Medulla oblongata (tissue), 1 donor: ENCODE data around the gene SPOCK1.
"Not testable (repeated sequence)": the region's sequence is repeated elsewhere in the genome, so short reads cannot be mapped to it uniquely, and the experiment has no call there.

Experiments used
- DNase-seq: peaks from one replicate; pipeline ENCODE4 v3.0.0-alpha.2; 2015; ENCODE audit errors: extremely low spot score

SPOCK1 gene

DNA sequence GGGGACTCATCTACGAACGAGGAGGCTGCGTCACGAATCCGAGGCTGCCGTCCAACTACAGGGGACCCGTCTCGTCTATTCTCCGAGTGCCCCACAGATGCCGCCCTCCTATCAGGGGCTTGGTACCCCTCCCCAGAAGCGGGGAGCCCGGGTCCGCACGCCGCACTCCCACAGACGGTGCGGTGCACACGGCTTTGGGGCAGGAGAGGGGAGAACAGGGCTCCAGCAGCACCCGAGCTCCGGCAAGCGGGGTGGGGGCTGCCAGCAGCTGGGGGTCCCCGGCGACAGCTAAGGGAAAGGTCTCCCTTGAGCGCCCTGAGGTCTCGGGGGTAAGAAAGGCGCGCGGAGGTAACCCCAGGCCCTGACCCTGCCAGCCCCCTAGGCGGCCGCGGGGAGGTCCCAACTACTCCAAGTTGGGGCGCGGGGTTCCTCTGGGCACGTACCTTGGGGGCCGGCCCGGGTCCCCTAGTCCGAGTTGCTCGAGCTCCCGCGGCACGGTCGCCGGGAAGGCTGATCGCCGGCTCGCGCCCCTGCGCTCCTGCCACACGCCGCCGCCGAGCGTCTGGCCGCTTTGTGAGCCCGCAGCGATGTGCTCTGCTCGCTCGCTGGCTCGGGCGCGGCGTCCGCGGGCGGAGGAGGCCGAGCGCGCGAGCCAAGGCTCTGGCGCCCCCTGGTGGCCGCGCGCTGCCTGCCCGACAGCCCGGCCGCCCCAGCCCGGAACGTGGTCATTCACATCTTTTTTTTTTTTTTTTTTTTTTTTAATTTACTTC, at the start of gene SPOCK1:
TSS of gene SPOCK1 (minus strand) at position 591 of the 770 bp plus-strand sequence.
- DNase-seq = peak; percentile 85

DNA sequence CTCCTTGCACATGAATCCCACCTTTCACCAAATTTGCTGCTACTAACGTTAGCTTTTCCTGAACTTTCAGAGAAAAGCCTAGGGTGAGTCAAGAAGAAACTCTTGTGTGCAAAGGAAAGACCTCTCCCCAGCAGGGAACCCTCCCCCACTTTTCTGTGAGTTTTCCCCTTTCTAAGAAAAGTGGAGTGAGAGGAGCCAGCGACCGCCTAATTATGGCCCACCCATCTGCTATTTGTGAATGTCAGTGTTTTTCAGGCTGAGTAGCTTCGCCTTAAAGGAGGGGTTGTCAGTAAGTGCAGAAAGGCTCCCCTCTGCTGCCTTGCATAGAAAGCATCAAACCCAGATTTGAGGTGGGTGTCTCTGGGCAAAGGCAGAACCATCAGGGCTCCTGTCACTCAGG, 46.8 kb upstream of the SPOCK1 start:
- no peak for DNase-seq

DNA sequence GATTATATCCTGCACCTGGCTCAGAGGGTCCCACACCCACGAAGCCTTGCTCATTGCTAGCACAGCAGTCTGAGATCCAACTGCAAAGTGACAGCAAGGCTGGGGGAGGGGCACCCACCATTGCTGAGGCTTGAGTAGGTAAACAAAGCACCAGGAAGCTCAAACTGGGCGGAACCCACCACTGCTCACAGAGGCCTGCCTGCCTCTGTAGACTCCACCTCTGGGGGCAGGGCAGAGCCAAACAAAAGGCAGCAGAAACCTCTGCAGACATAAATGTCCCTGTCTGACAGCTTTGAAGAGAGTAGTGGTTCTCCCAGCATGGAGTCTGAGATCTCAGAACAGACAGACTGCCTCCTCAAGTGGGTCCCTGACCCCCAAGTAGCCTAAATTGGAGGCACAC, 36.3 kb upstream of the SPOCK1 start:
- DNase-seq = not testable (repeated sequence)

DNA sequence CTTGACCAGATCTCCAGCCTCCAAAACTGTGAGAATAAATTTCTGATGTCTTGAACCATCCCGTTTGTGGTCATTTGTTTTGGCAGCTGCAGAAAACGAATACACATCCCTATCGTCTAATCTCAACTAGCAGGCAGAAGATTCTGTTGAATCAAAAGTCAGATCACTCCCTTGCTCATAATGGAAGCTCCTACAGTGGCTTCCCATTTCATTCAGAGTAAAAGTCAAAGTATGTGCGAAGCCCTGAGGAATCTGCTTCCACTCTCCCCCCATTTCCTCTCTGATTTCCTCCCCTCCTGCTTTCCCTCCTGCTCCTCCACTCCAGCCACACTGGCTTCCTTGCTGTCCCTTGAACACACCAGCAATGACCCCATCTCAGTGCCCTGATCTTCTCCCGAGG, 34.8 kb upstream of the SPOCK1 start:
- DNase-seq = no peak

DNA sequence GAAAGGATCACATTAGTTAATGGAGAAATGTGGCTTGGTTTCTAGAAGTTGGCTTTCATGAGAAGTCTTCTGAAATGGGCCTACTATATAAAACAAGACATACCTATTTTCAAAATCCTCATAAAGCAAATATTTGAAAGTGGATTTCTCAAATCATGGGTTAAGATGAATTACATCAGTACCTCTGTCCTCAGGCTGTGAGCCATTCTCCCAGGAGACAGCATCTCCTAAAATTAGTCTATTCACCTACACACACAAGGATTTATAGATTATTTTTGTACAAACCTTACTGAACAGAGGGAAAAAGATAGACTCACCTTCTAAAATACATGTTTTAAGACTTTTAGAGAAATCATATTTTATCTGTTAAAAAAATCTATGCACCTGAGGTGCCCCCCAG, 32.1 kb upstream of the SPOCK1 start:
- DNase-seq = no peak

DNA sequence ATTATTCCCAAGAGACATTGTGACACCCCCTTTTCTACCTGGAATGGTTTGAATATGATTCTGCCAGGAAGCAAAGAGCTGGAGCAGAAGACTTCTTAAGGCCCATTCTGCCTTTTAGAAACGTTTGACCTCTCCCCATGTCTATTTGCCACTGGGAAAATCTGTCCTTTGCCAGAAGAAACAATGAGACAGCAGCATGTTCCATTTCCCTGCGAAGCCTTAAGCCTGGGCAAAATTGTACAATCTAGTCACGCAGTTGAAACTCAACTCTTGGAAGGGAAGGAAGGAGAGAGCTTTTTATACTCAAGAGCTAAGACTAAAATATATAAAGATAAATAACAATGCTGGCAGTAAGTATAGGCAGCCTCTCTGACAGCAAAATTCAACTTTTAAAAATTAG, 22.1 kb upstream of the SPOCK1 start:
- peak; percentile 61 for DNase-seq

DNA sequence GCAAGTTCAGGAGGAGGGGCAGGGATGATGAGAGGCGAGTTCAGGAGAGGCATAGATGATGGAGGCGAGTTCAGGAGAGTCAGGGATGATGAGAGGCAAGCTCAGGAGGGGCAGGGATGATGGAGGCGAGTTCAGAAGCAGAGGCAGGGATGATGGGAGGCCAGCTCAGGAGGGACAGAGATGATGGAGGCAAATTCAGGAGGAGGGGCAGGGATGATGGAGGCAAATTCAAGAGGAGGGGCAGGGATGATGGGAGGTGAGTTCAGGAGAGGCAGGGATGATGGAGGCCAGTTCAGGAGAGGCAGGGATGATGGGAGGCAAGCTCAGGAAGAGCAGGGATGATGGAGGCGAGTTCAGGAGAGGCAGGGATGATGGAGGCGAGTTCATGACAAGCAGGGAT, 17.8 kb upstream of the SPOCK1 start:
- no peak for DNase-seq

DNA sequence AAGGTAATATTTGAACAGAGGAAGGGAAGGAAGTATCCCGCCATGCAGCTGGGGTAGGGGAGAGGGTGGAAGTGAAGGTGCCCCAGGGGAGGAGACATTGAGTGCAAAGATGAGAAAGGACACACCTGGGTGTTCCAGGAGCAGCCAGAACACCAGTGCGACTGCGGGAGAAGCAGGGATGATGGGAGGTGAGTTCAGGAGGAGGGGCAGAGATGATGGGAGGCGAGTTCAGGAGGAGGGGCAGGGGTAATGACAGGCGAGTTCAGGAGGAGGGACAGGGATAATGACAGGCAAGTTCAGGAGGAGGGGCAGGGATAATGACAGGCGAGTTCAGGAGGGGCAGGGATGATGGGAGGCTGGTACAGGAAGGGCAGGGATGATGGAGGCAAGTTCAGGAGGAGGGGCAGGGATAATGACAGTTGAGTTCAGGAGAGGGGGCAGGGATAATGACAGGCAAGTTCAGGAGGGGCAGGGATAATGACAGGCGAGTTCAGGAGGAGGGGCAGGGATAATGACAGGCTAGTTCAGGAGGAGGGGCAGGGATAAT, 17.2 kb upstream of the SPOCK1 start:
- no peak for DNase-seq

DNA sequence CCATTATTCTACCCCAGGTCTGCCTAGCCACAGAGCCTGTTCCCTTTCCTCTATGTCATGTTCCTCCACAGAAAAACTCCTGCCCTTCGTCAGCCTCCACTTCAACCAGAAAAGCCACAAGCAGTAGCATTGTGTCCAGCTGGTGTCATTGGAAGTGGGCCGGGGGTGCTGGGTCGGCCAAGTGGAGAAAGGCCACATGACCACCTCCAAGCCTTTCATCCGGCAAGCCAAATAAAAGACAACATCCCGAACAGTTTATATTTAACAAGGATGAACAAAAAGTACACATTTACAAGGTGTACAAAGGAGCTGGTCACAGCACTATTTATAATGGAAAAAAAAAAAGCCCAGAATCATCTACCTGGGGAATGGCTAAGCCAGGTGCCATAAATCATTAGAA, 16.1 kb upstream of the SPOCK1 start:
- no peak for DNase-seq

DNA sequence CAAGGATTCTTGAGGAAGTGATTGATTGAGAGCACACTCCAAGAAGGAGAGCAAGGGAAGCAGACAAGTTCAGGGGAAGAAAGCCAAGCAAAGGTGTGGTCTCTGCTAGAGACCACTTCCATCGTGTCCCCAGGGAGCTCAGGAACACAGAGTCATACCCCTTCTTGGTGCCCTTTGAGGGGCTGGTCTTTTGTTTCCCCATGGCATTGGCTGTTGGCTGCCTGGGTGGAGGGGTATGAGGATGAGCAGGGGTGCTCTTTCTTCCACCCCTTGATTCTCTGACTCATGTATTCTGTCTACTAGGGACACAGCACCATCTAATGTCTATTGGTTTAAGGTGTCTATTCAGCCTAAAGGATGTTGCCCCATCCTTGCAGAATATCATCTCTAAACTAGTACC, 11.5 kb upstream of the SPOCK1 start:
- DNase-seq = no peak

DNA sequence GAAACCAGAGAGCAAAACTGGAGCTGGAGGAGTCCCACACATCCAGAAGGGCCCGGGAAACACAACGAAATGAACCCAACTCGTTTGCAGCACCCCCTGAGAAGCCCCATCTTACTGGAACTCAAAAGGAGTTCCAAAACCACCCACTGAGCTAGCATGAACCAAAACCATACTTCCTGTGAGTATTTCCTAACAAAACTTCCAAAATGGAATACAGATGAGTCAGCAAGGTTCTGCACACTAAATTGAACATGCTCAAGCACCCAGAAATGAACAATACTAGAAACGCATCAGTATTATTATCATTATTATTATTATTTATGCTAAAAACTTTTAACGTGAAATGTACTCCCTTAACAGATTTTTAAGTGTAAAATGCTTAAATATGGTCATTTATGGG, 8.0 kb upstream of the SPOCK1 start:
- DNase-seq = no peak

DNA sequence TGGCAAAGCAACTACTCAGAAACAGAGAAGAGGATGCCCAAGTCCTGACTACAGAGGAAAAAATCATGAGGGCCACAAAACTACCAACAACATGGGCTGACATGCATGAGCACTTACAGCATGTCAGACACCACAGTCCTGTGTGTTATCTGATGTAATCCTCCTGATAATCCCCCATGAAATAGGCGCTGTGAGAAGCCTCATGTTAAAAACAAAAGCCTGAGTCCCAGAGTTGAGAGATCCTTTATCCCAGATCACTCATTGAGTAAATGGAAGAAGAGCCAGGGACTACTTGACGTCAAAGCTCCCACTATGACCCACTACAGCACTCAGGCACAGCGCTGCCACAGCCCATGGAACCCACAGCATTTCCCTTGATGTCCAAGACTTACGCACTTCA, 7.2 kb upstream of the SPOCK1 start:
- no peak for DNase-seq

DNA sequence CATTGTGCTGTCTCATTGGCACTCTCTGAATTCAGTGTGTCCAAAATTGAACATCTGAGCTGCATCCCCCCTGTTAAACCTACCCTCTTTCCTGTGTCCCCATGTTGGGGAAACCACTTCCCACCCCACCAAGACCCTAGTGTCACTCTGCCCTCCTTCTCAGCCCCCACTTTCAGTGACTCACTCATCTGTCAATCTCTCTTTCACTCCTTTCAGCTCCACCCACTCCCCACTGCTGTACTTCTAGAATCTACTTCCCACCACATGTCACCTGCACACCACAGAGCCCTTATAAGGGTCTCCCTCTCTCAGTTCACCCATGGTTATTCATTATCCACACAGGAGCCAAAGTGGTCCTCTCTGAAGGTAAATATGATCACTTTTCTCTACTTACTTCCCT, 5.8 kb upstream of the SPOCK1 start:
- DNase-seq = no peak

DNA sequence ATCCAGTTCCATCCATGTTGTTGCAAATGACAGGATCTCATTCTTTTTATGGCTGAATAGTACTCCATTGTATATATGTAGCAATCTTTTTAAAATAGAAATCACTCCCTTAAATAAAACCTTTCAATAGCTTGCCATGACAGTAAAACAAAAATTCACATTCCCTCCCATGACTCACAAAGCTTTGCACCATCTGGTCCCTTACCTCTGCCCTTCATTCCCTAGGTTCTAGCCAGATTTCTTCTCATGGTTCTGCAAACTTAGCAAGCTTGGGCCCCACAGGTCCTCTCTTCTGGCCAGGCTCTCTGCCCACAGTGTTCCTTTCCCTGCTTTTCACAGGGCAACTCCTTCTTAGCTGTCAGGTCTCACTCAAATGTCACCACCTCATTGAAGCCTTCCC, 4.3 kb upstream of the SPOCK1 start:
- DNase-seq = no peak

DNA sequence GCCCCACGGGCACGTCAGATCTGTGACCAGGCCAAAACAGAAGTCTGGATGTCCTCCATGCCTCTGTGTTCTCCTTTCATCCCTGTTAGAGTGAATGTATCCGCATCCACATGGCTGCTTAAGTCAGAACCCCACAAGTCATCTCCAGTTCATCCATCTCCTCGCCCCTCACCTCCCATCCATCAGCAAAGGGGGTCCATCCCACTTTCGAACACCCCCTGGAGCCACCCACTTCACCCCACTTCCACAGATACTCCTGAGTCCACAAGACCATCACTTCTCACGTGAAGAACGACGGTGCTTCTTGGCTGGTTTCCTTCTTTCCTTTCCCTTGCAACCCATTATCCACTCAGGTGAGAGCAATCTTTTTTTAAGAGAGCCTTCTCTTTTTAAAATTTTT, 3.5 kb upstream of the SPOCK1 start:
- DNase-seq = no peak

DNA sequence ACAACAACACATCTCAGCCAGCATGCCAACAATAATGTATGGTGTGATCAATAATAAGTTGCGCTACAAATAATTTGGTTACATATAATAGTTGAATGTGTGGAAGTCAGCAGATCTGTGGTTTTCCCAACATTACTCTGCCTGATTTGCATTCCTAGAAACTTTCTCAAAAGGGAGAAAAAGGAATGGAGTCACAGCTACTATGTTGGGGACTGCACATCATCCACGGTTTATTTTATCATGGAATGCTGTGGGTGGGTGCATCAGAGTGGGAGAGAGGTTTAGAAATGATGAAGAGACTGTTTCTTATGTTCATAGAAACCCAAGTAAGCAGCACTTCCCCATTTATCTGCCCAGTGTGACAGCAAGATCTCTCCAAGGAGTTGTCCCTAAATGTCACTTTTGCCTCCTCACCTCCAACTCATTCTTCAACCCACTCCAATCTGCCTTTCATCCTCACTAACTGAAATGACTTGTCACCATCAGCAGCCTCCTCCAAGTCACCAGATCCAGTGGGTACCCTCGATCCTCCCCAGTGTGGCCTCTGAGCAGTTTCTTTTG, 2.8 kb upstream of the SPOCK1 start:
- DNase-seq = no peak

DNA sequence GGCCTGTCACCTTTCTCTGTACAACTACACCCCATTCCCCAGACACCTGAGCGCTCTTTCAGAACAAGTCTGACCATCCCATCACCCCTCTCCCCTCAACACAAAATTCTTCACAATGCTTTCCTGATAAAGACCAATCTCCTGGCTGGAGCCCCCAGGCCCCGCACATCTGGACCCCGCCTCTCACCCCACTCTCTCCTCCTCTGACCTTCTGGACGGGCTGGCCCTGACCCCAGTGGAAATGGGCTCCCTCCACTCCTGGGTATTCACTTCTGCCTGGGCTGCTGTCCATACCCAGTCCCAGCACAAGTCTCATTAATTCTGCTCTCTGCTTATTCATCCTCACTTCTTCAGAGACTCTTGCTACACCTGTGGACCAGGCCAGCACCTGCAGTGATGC, 2.1 kb upstream of the SPOCK1 start:
- no peak for DNase-seq

DNA sequence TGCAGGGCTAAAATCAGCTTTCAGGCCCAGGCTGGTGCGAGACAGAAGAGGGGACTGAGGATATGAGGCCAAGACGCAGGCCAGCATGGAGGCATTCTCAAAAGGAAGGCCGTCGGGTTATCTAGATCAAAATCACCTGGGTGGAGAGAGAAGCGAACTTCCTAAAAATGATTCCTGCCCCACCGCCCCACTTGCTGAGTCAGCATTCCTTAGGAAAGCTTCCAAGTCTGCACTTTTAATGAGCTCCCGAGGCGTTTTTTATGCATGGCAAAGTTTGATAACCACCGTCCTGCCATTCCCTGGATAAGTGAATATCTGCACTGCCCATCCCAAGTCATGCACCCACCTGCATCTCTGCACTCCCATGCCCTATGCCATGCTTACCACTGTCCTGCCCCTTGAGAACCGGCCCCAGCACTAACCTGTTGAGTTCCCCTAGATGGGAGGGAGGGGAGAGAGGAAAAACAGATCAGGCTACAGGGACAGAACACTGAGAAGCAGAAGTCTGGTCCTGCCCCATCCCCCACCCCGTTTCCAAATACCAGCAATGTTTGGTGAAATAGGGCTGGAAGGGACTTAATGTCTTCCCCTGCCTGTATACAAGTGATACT, 1.6 kb upstream of the SPOCK1 start:
- DNase-seq = no peak

DNA sequence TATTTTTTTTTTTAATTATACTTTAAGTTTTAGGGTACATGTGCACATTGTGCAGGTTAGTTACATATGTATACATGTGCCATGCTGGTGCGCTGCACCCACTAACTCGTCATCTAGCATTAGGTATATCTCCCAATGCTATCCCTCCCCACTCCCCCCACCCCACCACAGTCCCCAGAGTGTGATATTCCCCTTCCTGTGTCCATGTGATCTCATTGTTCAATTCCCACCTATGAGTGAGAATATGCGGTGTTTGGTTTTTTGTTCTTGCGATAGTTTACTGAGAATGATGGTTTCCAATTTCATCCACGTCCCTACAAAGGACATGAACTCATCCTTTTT, 351 bp upstream of the SPOCK1 start:
- DNase-seq = not testable (repeated sequence)

DNA sequence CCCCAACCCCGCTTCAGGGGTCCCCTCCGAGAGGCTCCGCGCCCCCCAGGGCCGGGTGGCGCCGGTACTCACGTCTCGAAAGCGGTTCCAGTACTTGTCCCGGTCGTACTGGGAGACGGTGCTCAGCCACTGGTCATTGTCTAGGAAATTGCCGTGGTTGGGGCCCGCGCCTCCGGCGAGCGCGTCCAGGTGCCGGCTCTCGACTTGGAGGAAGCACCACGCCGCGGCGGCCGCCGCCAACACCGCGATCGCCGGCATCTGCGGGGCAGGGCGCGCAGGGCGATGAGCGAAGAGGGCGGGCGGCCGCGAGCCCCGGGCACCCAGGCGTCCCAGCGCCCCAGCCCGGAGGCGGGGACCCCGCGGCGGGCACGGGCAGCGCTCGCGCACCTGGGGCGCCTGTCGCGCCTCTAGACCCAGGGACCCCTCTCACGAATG, 808 bp downstream of the SPOCK1 start:
- no peak for DNase-seq

DNA sequence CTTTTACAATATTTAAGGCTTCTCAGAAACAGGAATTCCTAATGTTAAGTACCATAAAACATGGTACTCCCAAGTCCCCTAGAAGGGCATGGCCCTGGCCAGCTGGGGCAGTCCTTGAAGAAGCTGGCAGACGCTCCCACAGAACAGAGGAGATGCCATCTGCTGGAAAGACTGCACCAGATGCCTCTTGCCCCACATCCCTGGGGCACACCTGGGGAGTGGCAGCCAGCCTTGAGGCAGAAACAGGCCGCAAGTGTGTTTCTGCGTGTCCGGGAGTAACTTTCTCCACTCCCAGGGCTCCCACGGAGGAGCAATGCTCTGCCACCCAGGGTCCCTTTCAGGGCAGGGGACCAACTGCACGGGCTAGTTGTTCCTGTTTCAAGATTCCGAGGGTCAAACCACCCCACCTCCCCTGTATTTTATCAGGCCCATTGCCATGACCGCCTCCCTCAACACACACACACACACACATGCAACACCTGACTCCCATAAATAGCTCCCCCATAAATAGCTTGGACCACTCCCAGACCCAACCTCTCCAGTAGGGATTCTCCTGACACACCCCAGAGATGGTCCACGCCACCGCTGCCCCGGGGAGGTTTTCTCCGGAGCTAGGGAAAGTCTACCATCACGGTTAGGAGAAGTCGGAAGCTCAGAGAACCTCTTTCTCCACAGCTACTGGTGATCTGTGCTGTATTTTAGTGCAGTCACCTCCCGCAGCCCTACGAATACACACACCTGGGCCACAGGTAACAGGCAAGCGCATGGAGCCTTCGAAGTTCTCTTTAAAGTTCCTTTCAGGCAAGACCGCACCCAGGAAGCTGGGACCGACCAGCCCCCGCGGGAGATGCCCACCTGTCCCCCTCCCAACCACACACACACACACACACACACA, 1.5 kb downstream of the SPOCK1 start:
- peak; percentile 48 for DNase-seq

DNA sequence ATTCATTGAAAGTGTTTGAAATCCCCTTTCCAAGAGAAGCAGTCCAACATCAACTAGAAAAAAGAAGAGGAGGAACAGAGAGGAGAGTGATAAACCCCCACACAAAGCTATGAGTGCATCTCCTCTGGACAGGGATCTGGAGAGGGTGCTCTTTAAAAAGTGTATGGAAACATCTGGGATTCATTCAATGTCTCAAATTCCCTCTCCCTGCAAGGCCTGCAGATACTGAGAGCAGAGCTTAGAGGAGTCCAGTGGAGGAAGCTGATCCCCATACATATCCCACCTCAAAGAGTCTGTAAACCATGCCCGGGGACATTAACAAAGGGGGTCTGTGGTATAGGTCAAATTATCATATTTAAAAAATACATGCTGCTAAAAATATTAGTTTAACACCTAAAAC, 2.2 kb downstream of the SPOCK1 start:
- no peak for DNase-seq
